Uterus (tissue), 4 donors: Measurements from ENCODE around the gene GSTA4. TPM values are rescaled to one million over a fixed set of nuclear protein-coding genes. Genes with fewer than 3 reads are reported as not detected.

Source experiments
- DNase-seq, 2 donors: peaks; one replicate each; pipeline ENCODE4 v3.0.0-alpha.2; 2019 to 2020
- H3K27ac ChIP-seq, 2 donors: fragments of 200-600 bp; sonication (generic); 1 replicate in 1 of 2; 2 replicates in 1 of 2; pipeline ENCODE4 v1.5.1; 2016 to 2018
- H3K27me3 ChIP-seq, 2 donors: fragments of 200-600 bp; sonication (generic); one replicate each; pipeline ENCODE4 v1.5.1; 2018 to 2019; ENCODE audit warnings: control low read depth in 1 of 2
- H3K36me3 ChIP-seq, 2 donors: fragments of 200-600 bp; sonication (generic); one replicate each; pipeline ENCODE4 v1.5.1; 2019; ENCODE audit warnings: control low read depth in 1 of 2
- H3K4me1 ChIP-seq, 2 donors: fragments of 200-600 bp; sonication (generic); one replicate each; pipeline ENCODE4 v1.5.1; 2018 to 2019; ENCODE audit warnings: control low read depth in 1 of 2
- H3K4me3 ChIP-seq, 2 donors: fragments of 200-600 bp; sonication (generic); 1 replicate in 1 of 2; 2 replicates in 1 of 2; pipeline ENCODE4 v1.5.1; 2018 to 2019; ENCODE audit warnings: mild to moderate bottlenecking in 1 of 2
- H3K9me3 ChIP-seq, 2 donors: fragments of 200-600 bp; sonication (generic); one replicate each; pipeline ENCODE4 v1.5.1; 2019; ENCODE audit warnings: control low read depth in 1 of 2
- POLR2A ChIP-seq, 2 donors: fragments of 450-650 bp; IDR thresholded peaks; one replicate each; pipeline ENCODE4 v1.6.1; 2016; ENCODE audit warnings: antibody characterized with exemption in 2 of 2, mild to moderate bottlenecking in 1 of 2, moderate library complexity in 1 of 2
- intact Hi-C: fragments of 100-400 bp; cut with DNase I; formaldehyde crosslinking; loops from one replicate; pipeline ENCODE4 v1.15.1; 2023; ENCODE audit warnings: low total_unique reads
- total RNA-seq, 4 donors: library from RNA; depleted of rRNA in 3 of 4; stranded (reverse); fragments of >200 nt in 3 of 4; gene quantifications; one replicate each; pipeline versions ENCODE4 v1.1.0 to v1.2.4, GENCODE V29; 2014 to 2023
- TF ChIP-seq, protein P1 (sequence below), 4 experiments: fragments of 200-600 bp in 2 of 4; fragments of 450-650 bp in 2 of 4; sonication (generic) in 2 of 4; IDR thresholded peaks; one replicate each; pipeline ENCODE4 v1.5.1; 2016 to 2019; ENCODE audit warnings: antibody characterized with exemption in 4 of 4, mild to moderate bottlenecking in 2 of 4, moderate library complexity in 1 of 4
- donor health status: DM: yes; HTN: yes; CAD: no.

The GSTA4 gene
- total RNA-seq, 4 donors from 2014 or later: 7.7 to 59.2 (median 23.0) TPM

DNA sequence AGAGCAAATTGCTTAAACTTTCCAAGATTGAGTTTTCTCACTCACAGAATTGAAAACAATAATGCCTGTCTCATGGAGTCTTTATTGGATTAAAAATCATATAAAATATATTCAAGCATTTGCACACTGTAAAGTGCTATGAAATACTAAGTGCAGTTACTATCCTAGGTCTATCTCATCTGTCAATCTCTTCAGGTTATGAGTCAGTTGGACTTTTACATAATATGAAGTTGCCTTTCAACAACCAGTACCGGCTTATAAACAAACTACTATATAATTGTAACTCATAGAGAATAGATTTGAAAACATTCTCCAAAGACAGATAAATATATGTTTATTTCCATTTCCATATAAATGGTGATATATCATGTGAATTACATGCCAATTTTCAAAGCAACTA, 20.4 kb upstream of the GSTA4 start:
- Histone ChIP-seq H3K9me3 (no peaks in the 10 kb centered on the region), H3K4me3 (no peak overlapping the region), H3K4me1 (no peaks in the 10 kb centered on the region), H3K27ac (no peak overlapping the region), H3K27me3 (no peaks in the 10 kb centered on the region), H3K36me3 (no peaks in the 10 kb centered on the region)
- no peak for DNase-seq
- TF ChIP-seq, protein P1, sequence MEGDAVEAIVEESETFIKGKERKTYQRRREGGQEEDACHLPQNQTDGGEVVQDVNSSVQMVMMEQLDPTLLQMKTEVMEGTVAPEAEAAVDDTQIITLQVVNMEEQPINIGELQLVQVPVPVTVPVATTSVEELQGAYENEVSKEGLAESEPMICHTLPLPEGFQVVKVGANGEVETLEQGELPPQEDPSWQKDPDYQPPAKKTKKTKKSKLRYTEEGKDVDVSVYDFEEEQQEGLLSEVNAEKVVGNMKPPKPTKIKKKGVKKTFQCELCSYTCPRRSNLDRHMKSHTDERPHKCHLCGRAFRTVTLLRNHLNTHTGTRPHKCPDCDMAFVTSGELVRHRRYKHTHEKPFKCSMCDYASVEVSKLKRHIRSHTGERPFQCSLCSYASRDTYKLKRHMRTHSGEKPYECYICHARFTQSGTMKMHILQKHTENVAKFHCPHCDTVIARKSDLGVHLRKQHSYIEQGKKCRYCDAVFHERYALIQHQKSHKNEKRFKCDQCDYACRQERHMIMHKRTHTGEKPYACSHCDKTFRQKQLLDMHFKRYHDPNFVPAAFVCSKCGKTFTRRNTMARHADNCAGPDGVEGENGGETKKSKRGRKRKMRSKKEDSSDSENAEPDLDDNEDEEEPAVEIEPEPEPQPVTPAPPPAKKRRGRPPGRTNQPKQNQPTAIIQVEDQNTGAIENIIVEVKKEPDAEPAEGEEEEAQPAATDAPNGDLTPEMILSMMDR (IDR thresholded peaks at IDR 0.05): no peak
- TF ChIP-seq POLR2A (IDR thresholded peaks at IDR 0.05): no peak
- intact Hi-C loops: no loop called here

DNA sequence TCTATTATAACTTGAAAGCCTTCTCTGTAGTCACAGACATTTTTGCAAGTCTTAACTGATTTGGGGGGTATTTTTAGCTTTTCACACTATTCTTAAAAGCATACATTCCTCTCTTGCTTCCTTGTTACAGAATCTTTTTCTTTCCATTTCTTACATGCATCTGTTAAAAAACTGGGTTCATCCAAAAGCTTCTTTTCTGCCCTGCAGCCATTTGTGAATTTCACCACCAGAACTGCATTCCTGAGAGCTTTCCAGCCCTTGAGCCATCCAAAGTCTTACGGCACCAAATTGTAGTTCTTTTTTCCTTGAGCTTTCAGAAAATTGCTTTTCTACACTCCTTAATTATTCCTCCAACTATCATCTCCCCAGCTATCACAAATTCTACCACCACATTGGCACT, 19.7 kb upstream of the GSTA4 start:
- H3K27me3 ChIP-seq: no peaks in the 10 kb centered on the region
- H3K36me3 ChIP-seq: no peaks in the 10 kb centered on the region
- intact Hi-C loops: no loop called here
- DNase-seq: no peak
- no peak overlapping the region for H3K27ac ChIP-seq
- H3K9me3 ChIP-seq: no peaks in the 10 kb centered on the region
- H3K4me1 ChIP-seq: no peaks in the 10 kb centered on the region
- TF ChIP-seq, protein P1 (IDR thresholded peaks at IDR 0.05): no peak
- TF ChIP-seq POLR2A (IDR thresholded peaks at IDR 0.05): no peak
- H3K4me3 ChIP-seq: no peak overlapping the region

DNA sequence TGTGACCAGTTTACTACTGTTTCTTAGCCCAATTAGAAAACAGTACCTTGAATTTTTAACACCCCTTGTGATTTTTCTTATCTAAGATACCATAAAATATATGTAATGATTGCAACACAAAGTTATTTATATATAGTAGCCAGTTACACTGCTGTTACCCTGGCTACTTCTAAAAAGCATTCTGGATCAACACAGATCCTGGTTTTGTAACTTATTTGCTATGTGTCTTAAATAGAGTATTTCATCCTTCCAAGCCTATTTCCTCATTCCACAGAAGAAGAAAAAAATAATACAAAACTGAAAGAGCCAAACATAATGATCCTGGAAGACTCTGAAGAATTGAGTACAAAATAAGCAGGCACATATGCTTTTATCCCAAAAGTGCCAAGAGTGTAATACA, 19.0 kb upstream of the GSTA4 start:
- Histone ChIP-seq H3K27ac (no peak overlapping the region), H3K4me3 (no peak overlapping the region), H3K4me1 (no peaks in the 10 kb centered on the region), H3K36me3 (no peaks in the 10 kb centered on the region), H3K27me3 (no peaks in the 10 kb centered on the region), H3K9me3 (no peaks in the 10 kb centered on the region)
- TF ChIP-seq POLR2A (IDR thresholded peaks at IDR 0.05): no peak
- TF ChIP-seq, protein P1 (IDR thresholded peaks at IDR 0.05): no peak
- DNase-seq: no peak
- intact Hi-C loops: no loop called here

DNA sequence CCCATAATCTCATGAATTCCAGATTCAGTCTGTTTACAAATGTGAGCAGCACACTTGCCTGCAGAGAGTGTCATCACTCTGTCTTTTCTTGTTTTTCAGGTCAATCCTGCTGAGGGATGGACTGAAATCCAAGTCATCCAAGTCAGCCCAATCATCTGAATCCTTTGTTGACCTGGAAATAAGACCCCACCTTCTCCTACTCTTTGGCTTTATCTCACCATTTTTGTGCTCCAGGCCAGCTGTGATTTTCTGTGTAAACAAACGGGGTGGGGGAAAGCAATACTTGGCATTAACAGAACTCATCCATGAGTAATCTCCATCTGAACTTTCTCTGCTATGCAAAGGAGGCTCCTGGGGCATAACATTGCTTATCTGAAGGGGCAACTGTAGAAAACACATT, 16.9 kb upstream of the GSTA4 start:
- H3K36me3 ChIP-seq: no peaks in the 10 kb centered on the region
- no peak for DNase-seq
- no peaks in the 10 kb centered on the region for H3K9me3 ChIP-seq
- no peak overlapping the region for H3K4me3 ChIP-seq
- no peaks in the 10 kb centered on the region for H3K4me1 ChIP-seq
- TF ChIP-seq, protein P1 (IDR thresholded peaks at IDR 0.05): no peak
- no peak for TF ChIP-seq POLR2A (IDR thresholded peaks at IDR 0.05)
- no peak overlapping the region for H3K27ac ChIP-seq
- intact Hi-C loops: no loop called here
- H3K27me3 ChIP-seq: no peaks in the 10 kb centered on the region

DNA sequence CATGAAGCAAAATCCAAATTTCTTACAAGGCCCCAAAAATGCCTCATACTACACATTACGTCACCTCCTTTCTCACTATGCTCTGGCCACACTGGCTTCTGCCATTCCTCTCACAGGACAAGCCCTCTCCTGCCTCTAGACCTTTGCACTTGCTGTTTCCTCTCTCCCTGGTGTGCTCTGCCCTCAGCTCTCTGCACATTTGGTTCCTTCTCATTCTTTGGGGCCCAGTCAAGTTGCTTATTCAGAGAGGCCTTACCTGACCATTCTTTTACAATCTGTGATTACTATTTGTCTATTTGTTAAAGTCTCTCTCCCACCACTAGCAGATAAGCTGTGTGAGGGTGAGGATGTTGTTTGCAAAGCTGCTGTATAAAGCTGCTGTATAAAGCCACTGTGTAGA, 15.4 kb upstream of the GSTA4 start:
- intact Hi-C loops: no loop called here
- no peak overlapping the region for H3K27ac ChIP-seq
- DNase-seq: no peak
- no peak overlapping the region for H3K4me3 ChIP-seq
- TF ChIP-seq, protein P1 (IDR thresholded peaks at IDR 0.05): no peak
- no peak for TF ChIP-seq POLR2A (IDR thresholded peaks at IDR 0.05)
- no peaks in the 10 kb centered on the region for H3K4me1 ChIP-seq
- no peaks in the 10 kb centered on the region for H3K36me3 ChIP-seq
- H3K27me3 ChIP-seq: no peaks in the 10 kb centered on the region
- H3K9me3 ChIP-seq: no peaks in the 10 kb centered on the region
